ENCODE data around the gene CCR1.

DNA sequence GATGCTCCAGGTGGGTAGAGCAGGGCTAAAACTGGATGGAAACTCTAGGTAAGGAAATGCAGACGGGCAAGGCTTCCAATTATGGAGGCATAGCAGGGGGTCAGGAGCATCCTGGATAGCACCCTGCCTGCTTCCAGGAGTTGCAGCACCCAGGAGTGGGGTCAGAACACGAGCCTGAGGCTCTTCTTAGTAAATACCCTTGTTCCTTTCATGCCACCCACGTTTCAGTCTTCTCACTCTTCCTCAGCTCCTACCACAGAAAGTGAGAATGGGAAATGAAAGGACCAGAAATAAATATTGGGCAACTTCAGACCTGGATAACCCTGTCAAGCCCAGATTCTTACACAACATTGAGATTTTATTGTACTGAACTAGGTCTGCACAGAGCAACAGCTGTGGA lies 16.4 kb downstream of the CCR1 start:
- no peak for TF ChIP-seq EZH2 (IDR thresholded peaks at IDR 0.05; ENCODE audit: low read depth)
- TF ChIP-seq, protein P1, sequence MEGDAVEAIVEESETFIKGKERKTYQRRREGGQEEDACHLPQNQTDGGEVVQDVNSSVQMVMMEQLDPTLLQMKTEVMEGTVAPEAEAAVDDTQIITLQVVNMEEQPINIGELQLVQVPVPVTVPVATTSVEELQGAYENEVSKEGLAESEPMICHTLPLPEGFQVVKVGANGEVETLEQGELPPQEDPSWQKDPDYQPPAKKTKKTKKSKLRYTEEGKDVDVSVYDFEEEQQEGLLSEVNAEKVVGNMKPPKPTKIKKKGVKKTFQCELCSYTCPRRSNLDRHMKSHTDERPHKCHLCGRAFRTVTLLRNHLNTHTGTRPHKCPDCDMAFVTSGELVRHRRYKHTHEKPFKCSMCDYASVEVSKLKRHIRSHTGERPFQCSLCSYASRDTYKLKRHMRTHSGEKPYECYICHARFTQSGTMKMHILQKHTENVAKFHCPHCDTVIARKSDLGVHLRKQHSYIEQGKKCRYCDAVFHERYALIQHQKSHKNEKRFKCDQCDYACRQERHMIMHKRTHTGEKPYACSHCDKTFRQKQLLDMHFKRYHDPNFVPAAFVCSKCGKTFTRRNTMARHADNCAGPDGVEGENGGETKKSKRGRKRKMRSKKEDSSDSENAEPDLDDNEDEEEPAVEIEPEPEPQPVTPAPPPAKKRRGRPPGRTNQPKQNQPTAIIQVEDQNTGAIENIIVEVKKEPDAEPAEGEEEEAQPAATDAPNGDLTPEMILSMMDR (conservative IDR thresholded peaks at IDR 0.05), result no peak
